GM10847 (cell line): ENCODE measurements around the gene TRMT2B.

ENCODE experiments used
- POLR2A ChIP-seq: IDR thresholded peaks from 2 replicates; pipeline ENCODE4 v1.6.1; 2011; ENCODE audit not compliant: insufficient read length; ENCODE audit errors: extremely low read depth

TRMT2B gene

GRCh38 chrX:100969936-100970335 lies 82.0 kb downstream of the TRMT2B start:
- no peak for TF ChIP-seq POLR2A

- no peak for TF ChIP-seq POLR2A
These were observed 82.5 kb downstream of the TRMT2B start, which contains the start of gene ARL13A for GRCh38 chrX:100969408-100969807. Gene ARL13A, plus strand, starts transcription at chrX:100969708. Its CDS starts 3,982 bp downstream, at chrX:100973690.

GRCh38 chrX:100964362-100964761 lies 87.5 kb downstream of the TRMT2B start:
- TF ChIP-seq POLR2A = no peak

GRCh38 chrX:100962811-100963210 lies 89.1 kb downstream of the TRMT2B start:
- no peak for TF ChIP-seq POLR2A
